ENCODE results near the gene OR52M1.

- no peak for TF ChIP-seq EZH2 (IDR thresholded peaks at IDR 0.05)
- TF ChIP-seq, protein P1, sequence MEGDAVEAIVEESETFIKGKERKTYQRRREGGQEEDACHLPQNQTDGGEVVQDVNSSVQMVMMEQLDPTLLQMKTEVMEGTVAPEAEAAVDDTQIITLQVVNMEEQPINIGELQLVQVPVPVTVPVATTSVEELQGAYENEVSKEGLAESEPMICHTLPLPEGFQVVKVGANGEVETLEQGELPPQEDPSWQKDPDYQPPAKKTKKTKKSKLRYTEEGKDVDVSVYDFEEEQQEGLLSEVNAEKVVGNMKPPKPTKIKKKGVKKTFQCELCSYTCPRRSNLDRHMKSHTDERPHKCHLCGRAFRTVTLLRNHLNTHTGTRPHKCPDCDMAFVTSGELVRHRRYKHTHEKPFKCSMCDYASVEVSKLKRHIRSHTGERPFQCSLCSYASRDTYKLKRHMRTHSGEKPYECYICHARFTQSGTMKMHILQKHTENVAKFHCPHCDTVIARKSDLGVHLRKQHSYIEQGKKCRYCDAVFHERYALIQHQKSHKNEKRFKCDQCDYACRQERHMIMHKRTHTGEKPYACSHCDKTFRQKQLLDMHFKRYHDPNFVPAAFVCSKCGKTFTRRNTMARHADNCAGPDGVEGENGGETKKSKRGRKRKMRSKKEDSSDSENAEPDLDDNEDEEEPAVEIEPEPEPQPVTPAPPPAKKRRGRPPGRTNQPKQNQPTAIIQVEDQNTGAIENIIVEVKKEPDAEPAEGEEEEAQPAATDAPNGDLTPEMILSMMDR (IDR thresholded peaks at IDR 0.05 in 2 of 3, conservative IDR thresholded peaks at IDR 0.05 in 1 of 3; ENCODE audit: borderline replicate concordance in 1 of 3, insufficient read depth in 1 of 3, low read depth in 2 of 3, low read length in 2 of 3), result no peak
- no peak for TF ChIP-seq POLR2A (IDR thresholded peaks at IDR 0.05; ENCODE audit: borderline replicate concordance, extremely low read depth, insufficient read depth, insufficient read length)
- no peak for TF ChIP-seq POLR2AphosphoS5 (IDR thresholded peaks at IDR 0.05; ENCODE audit: low read depth, low read length)
- TF ChIP-seq, protein P2, sequence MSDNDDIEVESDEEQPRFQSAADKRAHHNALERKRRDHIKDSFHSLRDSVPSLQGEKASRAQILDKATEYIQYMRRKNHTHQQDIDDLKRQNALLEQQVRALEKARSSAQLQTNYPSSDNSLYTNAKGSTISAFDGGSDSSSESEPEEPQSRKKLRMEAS (IDR thresholded peaks at IDR 0.05), result no peak
These were observed 30.8 kb upstream of the OR52M1 start for GRCh38 chr11:4514196-4514595.
